Nasal cavity respiratory epithelium epithelial cell of viscerocranial mucosa (primary cell): Measurements from ENCODE around the gene MS4A8. TPM values are rescaled to one million over a fixed set of nuclear protein-coding genes. Genes with fewer than 3 reads are reported as not detected.

Source experiments
- total RNA-seq: library from RNA; depleted of rRNA; stranded (reverse); fragments of >200 nt; gene quantifications from 2 replicates; pipeline ENCODE4 v1.2.3, GENCODE V29; 2014

The MS4A8 gene, protein sequence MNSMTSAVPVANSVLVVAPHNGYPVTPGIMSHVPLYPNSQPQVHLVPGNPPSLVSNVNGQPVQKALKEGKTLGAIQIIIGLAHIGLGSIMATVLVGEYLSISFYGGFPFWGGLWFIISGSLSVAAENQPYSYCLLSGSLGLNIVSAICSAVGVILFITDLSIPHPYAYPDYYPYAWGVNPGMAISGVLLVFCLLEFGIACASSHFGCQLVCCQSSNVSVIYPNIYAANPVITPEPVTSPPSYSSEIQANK
- total RNA-seq = not detected in 2 replicates

DNA sequence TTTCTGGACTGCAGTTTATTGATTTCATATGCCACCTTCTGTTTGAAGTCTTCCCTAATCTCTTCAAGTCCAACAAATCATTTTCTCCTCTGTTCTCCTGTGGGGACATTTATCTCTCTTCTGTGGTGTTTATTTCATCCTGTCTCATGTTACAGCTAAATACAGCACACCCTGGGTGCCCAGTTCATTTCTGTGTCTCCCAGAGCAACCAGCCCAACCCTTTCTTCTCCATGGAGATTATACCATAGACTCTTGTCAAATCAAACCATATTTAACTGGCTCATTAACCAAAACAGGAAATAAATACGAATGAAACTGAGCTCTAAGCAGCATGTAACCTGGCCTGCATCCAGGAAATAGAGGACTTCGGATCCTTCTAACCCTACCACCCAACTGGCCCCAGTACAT is at the start of gene MS4A8:
Gene MS4A8 (plus strand): TSS at position 329 of the 408 bp plus-strand sequence. CDS start 1,249 bp downstream, outside the sequence.

DNA sequence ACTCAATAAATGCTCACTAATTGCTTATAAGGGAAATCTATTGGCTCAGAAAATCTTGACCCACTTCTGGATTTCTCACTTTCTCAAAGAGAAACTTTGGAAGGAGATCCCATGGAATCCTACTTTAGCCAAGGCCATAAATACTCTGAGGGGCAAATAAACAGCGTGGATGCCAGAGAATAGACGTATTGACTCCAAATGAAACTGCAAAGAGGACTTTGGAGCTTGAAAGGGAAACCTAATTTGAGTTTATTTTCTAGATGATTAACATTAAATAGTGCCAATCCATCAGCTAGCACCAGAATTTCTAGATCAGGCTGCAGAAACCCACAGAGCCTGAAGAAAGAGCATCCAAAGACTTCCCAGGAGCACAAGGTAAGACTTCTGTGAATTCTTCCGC is 25.0 kb downstream of the MS4A8 start, which contains the start of gene MS4A18:
Gene MS4A18 (plus strand): TSS at position 301 of the 400 bp plus-strand sequence.

DNA sequence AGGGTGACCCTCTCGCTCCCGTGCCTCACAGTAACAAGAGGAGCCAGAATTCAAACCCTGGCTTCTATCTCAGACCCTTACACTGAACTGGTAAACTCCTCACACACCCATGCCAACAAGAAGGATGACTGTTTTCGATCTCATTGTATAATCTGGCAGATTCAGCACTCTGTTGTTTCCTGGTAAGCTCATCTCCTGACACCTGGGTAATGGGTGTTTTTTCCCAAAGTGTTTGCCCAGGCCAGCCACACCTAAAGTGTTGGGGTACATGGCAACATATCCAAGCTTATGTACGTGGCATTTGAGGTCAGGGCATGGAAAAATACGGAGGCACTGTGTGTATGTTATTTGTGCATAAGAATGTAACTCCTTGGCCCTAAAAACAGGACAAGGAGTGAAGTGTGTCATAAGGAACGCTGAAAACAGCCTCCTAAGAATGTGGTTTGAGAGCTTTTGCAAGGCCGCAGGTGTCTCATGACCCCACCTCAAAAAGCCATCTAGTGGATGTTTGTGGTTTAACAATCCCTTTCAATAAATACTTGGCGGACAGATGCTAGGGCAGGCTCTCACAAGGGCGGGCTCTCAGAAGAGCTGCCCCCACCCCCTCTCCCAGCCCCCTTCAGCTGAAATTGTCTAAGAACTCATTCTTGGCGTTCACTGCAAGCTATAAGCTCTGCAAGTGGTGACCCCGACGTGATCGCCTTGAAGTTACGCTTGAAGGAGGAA is 57.1 kb downstream of the MS4A8 start, which contains the start of gene MS4A15:
Gene MS4A15 (plus strand): TSS at position 561 of the 726 bp plus-strand sequence. CDS start 6,867 bp downstream, outside the sequence.

Other genes starting within 250 kb of the MS4A8 start
- gene MS4A1, start 243.8 kb upstream of the MS4A8 start, total RNA-seq = not detected in 2 replicates
- not detected in 2 replicates for gene MS4A12, start 206.8 kb upstream of the MS4A8 start, total RNA-seq
- gene MS4A13, start 184.2 kb upstream of the MS4A8 start, total RNA-seq = not detected in 2 replicates
- not detected in 2 replicates for gene MS4A18, start 25.1 kb downstream of the MS4A8 start, total RNA-seq
- not detected in 2 replicates for gene MS4A15, start 57.3 kb downstream of the MS4A8 start, total RNA-seq
- not detected in 2 replicates for gene MS4A10, start 85.7 kb downstream of the MS4A8 start, total RNA-seq
- gene CCDC86, start 142.5 kb downstream of the MS4A8 start, total RNA-seq = 17.8 and 24.9 TPM in 2 replicates
- gene PTGDR2, start 156.3 kb downstream of the MS4A8 start, total RNA-seq = under 0.01 and 0.07 TPM in 2 replicates
- gene ZP1, start 167.9 kb downstream of the MS4A8 start, total RNA-seq = not detected in 2 replicates
- gene PRPF19, start 207.0 kb downstream of the MS4A8 start, total RNA-seq = 38.3 and 76.7 TPM in 2 replicates
- gene TMEM109, start 214.5 kb downstream of the MS4A8 start, total RNA-seq = 6.5 and 29.0 TPM in 2 replicates
- 22.6 and 144 TPM in 2 replicates for gene TMEM132A, start 224.8 kb downstream of the MS4A8 start, total RNA-seq